DMS114 treated with DMSO at 0.1 percent for 48 hours (cell line): ENCODE measurements around the gene SLC7A4.
"Not testable (repeated sequence)": the region's sequence is repeated elsewhere in the genome, so short reads cannot be mapped to it uniquely, and the experiment has no call there.

Source experiments
- DNase-seq: peaks from one replicate; lab custom pipeline; 2025; ENCODE audit not compliant: unreplicated experiment; lab: John Stamatoyannopoulos, UW

The SLC7A4 gene

DNA sequence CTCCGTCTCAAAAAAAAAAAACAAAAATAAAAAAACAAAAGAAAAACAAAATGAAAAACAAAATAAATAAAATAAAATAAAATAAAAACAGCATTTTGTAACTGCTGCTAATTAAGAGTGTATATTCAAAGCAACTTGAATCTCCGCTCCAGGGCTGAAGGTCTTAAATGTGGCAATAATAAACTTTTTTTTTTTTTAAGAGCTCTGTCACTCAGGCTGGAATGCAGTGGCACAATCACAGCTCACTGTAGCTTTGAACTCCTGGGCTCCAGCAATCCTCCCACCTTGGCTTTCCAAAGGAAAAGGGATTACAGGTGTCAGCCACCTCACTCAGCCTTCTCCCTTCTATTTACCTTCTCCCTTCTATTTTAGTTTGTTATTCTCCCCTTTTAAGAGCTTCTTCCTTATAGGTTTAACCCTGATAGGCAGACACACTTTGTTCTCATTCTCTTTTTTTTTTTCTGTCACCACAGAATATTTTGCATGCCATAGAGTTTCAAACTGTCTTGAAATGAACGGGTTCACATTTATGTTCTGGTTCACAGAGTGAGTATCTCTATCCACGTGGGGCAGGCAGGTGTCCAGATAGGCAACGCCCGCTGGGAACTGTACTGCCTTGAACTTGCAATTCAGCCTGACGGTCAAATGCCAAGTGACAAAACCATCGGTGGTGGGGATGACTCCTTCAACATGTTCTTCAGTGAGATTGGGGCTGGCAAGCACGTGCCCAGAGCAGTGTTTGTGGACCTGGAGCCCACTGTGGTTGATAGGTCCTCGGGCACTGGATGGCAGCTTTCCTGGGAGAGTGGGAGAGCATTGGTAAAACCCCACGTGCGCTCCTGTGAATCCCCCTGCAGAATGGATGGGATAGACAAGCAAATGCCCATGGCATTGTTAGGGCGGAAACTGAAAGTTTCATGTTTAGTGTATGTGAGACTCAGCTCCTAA, 32.8 kb upstream of the SLC7A4 start:
- no peak for DNase-seq

GRCh38 chr22:21064425-21064824, 32.1 kb upstream of the SLC7A4 start:
- not testable (repeated sequence) for DNase-seq

GRCh38 chr22:21061660-21062321, 29.4 kb upstream of the SLC7A4 start:
- not testable (repeated sequence) for DNase-seq

DNA sequence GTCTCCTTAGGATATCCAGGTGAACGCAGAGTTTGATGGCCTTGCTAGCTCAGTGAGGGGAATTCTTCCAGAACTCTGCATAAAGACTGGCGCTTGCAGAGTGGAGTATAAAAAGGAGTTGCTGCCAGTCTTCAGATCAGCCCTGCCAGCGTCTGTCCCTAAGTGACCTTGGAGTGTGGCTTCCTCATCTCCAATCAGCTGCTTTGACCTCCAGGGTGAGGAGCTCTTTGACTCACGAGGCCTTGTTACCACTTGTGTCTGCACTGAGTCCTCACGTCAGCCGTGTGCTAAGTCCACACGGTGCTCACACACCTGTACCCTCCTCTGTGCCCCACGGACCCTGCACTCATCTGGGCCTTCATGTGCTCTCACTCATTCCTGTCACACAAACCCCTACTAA, 28.0 kb upstream of the SLC7A4 start:
- DNase-seq = not testable (repeated sequence)

- no peak for DNase-seq
Observed at GRCh38 chr22:21055880-21056319, 23.5 kb upstream of the SLC7A4 start.

GRCh38 chr22:21055564-21055834, 23.1 kb upstream of the SLC7A4 start:
- no peak for DNase-seq

GRCh38 chr22:21054714-21055563, 22.6 kb upstream of the SLC7A4 start:
- no peak for DNase-seq

DNA sequence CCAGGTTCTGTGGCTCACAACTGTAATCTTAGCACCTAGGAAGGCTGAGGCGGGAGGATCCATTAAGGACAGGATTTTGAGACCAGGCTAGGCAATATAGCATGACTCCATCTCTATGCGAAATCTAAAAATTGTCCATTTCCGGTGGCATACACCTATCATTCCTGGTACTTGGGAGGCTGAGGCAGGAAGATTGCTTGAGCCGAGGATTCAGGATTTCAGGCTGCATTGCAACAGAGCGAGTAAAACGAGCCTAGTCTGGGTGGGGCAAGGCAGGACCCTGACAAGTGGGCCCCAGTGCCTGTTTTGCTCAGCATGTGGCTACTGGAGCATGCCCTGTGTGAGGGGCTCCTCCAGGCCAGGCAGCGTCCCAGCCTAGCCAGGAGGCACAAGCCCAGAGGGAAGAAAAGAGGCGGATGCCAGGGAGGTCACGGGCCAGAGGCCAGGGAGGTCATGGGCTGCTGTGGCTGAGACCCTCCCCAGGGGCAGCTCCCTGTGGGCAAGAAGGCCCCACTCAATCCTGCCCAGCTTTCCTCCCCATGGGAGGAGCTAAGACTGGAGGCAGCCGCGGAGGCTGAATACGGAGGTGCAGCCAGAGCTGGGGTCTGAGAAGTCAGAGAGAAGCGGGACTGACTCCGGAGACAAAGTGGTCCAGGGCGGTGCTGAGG, 21.8 kb upstream of the SLC7A4 start:
- no peak for DNase-seq

GRCh38 chr22:21052715-21053459, 20.5 kb upstream of the SLC7A4 start:
- no peak for DNase-seq

- DNase-seq = no peak
Observed at GRCh38 chr22:21051831-21052400, 19.6 kb upstream of the SLC7A4 start.

DNA sequence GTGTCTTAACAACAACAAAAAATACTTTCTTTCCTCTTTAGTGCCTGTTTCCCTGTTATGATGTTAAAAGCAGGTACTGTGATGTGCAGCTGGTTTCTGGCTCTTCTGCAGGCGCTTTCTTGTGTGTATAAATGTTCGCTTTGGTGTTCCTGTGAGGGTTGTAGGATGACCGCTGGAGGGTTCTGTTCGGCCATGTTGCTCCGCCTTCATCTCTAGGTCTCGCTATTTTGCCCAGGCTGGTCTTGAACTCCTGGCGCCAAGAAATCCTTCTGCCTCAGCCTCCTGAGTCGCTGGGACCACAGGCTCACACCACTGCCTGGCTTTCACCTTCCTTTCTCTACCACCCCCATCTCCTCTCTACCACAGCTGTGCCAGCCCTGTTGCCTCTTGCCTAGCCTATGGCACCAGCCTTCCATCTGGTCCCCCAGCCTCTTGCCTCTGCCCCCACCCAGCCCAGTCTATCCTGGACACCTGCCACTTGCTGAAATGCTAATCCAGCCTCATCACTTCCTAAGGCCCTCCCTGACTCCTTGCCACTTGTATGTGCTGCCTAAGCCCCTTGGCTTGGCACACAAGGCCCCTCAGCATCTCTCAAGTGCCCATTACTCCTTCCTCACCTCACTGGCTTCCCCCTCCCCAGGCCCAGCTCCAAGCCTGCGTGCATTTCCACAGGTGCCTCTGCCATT, 18.9 kb upstream of the SLC7A4 start:
- no peak for DNase-seq

DNA sequence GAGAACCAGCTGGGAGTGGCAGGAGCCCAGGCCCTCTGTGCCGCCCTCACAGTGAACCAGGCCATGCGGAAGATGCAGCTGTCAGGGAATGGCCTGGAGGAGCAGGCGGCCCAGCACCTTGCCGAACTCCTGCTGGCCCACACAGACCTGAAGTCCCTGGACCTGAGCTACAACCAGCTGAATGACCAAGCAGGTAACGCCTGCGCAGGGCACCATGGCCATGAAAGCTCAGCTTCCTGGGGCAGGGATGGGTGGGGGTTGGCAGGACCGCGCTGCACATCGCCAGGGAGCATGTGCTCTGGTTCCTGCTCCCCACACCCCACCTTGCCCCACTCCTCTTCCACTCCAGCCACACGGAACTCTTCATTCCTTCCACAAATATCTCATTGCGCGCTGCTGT, 16.6 kb upstream of the SLC7A4 start:
- DNase-seq = not testable (repeated sequence)

GRCh38 chr22:21048448-21048847, 16.1 kb upstream of the SLC7A4 start:
- DNase-seq = not testable (repeated sequence)

- no peak for DNase-seq
Observed at GRCh38 chr22:21047730-21048129, 15.4 kb upstream of the SLC7A4 start.

GRCh38 chr22:21047035-21047661, 14.8 kb upstream of the SLC7A4 start:
- no peak for DNase-seq

GRCh38 chr22:21045585-21046294, 13.4 kb upstream of the SLC7A4 start, which contains the start of gene LRRC74B:
LRRC74B (plus strand) TSS chr22:21045946; CDS start chr22:21045987, 41 bp downstream.
- peak; percentile 70 for DNase-seq

DNA sequence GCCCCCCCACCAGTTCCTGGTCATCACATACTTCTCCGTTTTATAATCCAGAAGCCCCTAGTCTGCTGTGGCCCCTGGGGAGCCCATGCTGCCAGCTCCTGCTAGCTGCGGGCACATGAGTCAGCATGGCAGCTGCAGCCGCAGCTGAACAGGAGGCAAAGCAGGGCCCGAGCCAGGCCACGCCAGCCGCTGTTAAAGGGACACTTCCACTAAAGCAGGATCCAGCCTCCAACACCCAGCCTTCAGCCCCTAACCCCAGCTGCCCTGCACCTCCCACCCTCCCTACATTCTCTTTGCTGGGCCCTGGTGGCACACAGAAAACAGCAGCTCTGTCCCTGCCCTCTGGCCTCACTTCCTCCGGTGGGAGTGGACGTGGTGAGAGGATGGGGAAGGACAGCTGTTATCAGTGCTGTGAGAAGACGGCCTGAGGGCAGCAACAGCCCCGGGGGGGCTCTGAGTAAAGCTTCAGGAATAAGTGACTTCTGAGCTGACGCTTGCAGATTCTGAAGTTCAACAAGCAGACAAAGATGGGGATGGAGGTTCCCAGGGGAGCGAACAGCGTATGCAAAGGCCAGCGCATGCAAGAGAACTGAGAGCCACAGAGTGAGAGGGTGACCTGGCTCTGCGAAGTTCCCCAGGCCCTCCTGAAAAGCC, 12.7 kb upstream of the SLC7A4 start:
- DNase-seq = no peak
